Tibial nerve (tissue), 4 donors: ENCODE measurements around the gene RXFP3. TPM values are rescaled to one million over a fixed set of nuclear protein-coding genes. Genes with fewer than 3 reads are reported as not detected.

Experiments used
- DNase-seq, 2 donors: peaks; one replicate each; pipeline ENCODE4 v3.0.0-alpha.2; 2019; ENCODE audit warnings: low spot score in 2 of 2
- H3K27ac ChIP-seq, 4 donors: fragments of 200-600 bp; sonication (generic) in 3 of 4; one replicate each; pipeline ENCODE4 v1.5.1; 2017 to 2019; ENCODE audit warnings: mild to moderate bottlenecking in 1 of 4
- H3K27me3 ChIP-seq, 2 donors: fragments of 200-600 bp; sonication (generic) in 1 of 2; one replicate each; pipeline versions ENCODE4 v1.5.1 to v1.6.0; 2017 to 2019
- H3K36me3 ChIP-seq, 3 donors: fragments of 200-600 bp; sonication (generic); one replicate each; pipeline ENCODE4 v1.5.1; 2018 to 2019
- H3K4me1 ChIP-seq, 4 donors: fragments of 200-600 bp; sonication (generic) in 3 of 4; one replicate each; pipeline ENCODE4 v1.5.1; 2017 to 2019
- H3K4me3 ChIP-seq, 4 donors: fragments of 200-600 bp; sonication (generic) in 3 of 4; one replicate each; pipeline ENCODE4 v1.5.1; 2017 to 2019; ENCODE audit warnings: mild to moderate bottlenecking in 1 of 4, moderate library complexity in 1 of 4
- H3K9me3 ChIP-seq, 4 donors: fragments of 200-600 bp; sonication (generic) in 3 of 4; one replicate each; pipeline ENCODE4 v1.5.1; 2017 to 2019
- CTCF ChIP-seq, 5 experiments: fragments of 200-600 bp in 3 of 5; fragments of 450-650 bp in 2 of 5; sonication (generic) in 3 of 5; IDR thresholded peaks; one replicate each; pipeline ENCODE4 v1.5.1; 2016 to 2019; ENCODE audit warnings: antibody characterized with exemption in 5 of 5, mild to moderate bottlenecking in 3 of 5, moderate library complexity in 2 of 5
- EP300 ChIP-seq, 2 donors: sonication (generic); formaldehyde crosslinking; IDR thresholded peaks; one replicate each; pipeline ENCODE4 v1.6.1; 2017; ENCODE audit warnings: antibody characterized with exemption in 2 of 2, mild to moderate bottlenecking in 1 of 2
- POLR2A ChIP-seq, 2 donors: fragments of 450-650 bp; IDR thresholded peaks; one replicate each; pipeline ENCODE4 v1.6.1; 2017; ENCODE audit warnings: antibody characterized with exemption in 2 of 2, mild to moderate bottlenecking in 2 of 2, moderate library complexity in 2 of 2
- WGBS, 2 donors: methylation state at CpG; one replicate each; pipeline ENCODE4 v1.1.5; 2018; 5-methylcytosine and 5-hydroxymethylcytosine counted together
- total RNA-seq, 4 donors: library from RNA; depleted of rRNA; stranded (reverse); fragments of >200 nt; gene quantifications; one replicate each; pipeline ENCODE4 v1.1.0, GENCODE V29; 2016

Gene RXFP3
- total RNA-seq, 4 donors from 2014 or later = not detected

DNA sequence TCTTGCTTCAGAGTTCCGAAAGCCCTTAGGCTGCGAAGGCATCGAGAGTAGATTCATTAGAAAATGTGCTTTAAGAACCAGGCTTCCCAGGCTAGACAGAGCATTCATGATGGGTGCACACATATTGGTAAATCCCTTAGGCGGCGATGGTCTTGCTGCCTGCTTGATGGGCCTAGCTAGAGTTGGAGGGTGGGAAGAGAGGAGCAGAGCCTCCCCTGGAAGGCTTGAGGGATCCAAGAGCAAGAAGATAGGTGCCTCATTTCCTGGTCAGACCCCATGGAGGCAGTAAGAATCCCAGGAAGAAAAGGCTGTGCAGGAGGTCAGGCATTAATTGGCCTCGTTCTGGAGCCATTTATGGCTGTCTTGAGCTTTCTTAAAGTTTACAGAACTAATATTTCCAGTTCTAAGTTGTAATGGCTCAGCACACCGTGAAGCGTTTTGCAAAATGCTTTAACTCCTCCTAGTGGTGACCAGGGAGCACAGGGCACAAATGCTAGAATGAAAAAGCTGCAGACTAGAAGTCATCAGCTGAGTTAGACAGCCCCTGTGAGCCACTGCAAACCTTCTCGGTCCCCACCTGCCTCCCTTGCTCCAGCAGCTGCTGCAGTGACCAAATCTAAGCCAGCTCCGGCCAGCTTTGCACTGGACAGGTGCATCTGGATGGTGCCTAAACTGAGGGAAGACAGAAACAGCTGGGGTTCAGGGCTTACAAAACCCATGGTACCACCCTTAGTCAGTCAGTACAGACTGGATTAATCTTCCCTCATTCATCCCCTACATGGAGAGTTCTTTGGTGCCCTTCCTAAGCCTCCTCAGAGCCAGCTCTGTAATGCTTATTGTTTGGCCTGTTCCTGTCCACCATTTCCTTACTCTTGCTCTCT lies 33.6 kb downstream of the RXFP3 start:
- no peak for DNase-seq
- Histone ChIP-seq H3K4me3 (no peak overlapping the region), H3K4me1 (no peaks in the 10 kb centered on the region), H3K27ac (no peak overlapping the region), H3K9me3 (no peaks in the 10 kb centered on the region), H3K36me3 (no peaks in the 10 kb centered on the region), H3K27me3 (no peaks in the 10 kb centered on the region)
- no peak for TF ChIP-seq POLR2A (IDR thresholded peaks at IDR 0.05)
- no peak for TF ChIP-seq EP300 (IDR thresholded peaks at IDR 0.05)
- TF ChIP-seq CTCF (IDR thresholded peaks at IDR 0.05) = peak; percentile 24 to 56 (median 45)
- WGBS, 2 donors = 55 to 56% methylated on average over 9 to 10 of the region's 10 CpGs

DNA sequence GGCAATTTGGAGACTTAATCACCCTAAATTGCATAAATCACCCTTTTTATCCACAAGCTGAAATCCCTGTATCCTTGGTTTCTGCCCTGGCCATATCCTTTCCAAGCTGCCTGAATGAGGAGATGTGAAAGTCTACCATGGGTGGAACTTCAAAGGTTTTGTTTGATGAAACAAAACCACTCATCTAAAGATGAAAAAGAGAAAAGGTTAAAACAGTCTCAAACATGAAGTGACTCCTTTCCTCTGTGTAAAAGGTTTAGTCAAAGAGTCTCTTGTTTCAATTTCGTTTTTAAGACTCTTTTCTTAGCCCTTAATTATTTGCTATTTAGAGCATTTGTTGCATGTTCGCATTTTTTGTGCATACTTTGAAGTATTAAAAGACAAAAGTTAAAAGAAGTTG lies 37.1 kb downstream of the RXFP3 start:
- TF ChIP-seq POLR2A (IDR thresholded peaks at IDR 0.05) (no peak), EP300 (IDR thresholded peaks at IDR 0.05) (no peak), CTCF (IDR thresholded peaks at IDR 0.05) (no peak)
- Histone ChIP-seq H3K4me3 (no peak overlapping the region), H3K4me1 (peaks cover 0 to 14% (median 0%) of the 10 kb centered on the region in 4 donors), H3K27ac (no peak overlapping the region), H3K9me3 (no peaks in the 10 kb centered on the region), H3K36me3 (no peaks in the 10 kb centered on the region), H3K27me3 (no peaks in the 10 kb centered on the region)
- 44 to 52% methylated on average over 2 of the region's 2 CpGs for WGBS, 2 donors
- no peak for DNase-seq

DNA sequence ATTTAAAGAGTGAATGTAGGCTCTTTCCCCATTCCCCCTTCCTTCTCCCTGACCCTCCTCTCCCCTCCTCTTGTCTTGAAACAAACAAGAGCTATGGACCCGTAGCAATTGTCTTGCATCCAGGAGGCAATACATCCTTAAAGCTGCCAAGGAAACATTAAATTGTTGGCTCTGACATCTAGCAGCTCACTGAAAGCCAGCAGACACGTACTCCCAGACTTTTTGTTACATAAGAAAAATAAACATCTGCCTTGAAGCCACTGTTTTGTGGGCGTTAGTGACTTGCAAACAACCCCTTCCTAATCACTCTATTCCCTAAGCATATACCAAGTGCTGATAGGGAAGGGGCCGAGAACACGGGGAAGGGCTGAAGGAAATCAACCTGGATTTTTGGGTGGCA lies 39.7 kb downstream of the RXFP3 start:
- H3K4me3 ChIP-seq = no peak overlapping the region
- TF ChIP-seq POLR2A (IDR thresholded peaks at IDR 0.05) (no peak), CTCF (IDR thresholded peaks at IDR 0.05) (no peak)
- H3K9me3 ChIP-seq = no peaks in the 10 kb centered on the region
- no peak overlapping the region for H3K27ac ChIP-seq
- peaks cover 0 to 14% (median 0%) of the 10 kb centered on the region in 4 donors for H3K4me1 ChIP-seq
- no peak for DNase-seq
- no peaks in the 10 kb centered on the region for H3K36me3 ChIP-seq
- WGBS, 2 donors = 34 to 49% methylated on average over 5 of the region's 5 CpGs
- H3K27me3 ChIP-seq = no peaks in the 10 kb centered on the region

GRCh38 chr5:33976307-33976706 lies 40.1 kb downstream of the RXFP3 start:
- no peak for DNase-seq
- H3K4me1 ChIP-seq = peaks cover 0 to 15% (median 0%) of the 10 kb centered on the region in 4 donors
- H3K27me3 ChIP-seq = no peaks in the 10 kb centered on the region
- TF ChIP-seq CTCF (IDR thresholded peaks at IDR 0.05) (no peak), EP300 (IDR thresholded peaks at IDR 0.05) (no peak), POLR2A (IDR thresholded peaks at IDR 0.05) (no peak)
- H3K27ac ChIP-seq = no peak overlapping the region
- H3K36me3 ChIP-seq = no peaks in the 10 kb centered on the region
- H3K4me3 ChIP-seq = no peak overlapping the region
- H3K9me3 ChIP-seq = no peaks in the 10 kb centered on the region
- 57 to 77% methylated on average over 1 of the region's 1 CpG for WGBS, 2 donors

- H3K27me3 ChIP-seq = no peaks in the 10 kb centered on the region
- 82 to 95% methylated on average over 1 of the region's 1 CpG for WGBS, 2 donors
- H3K4me1 ChIP-seq = peaks cover 0 to 20% (median 0%) of the 10 kb centered on the region in 4 donors
- no peak overlapping the region for H3K4me3 ChIP-seq
- no peaks in the 10 kb centered on the region for H3K9me3 ChIP-seq
- TF ChIP-seq POLR2A (IDR thresholded peaks at IDR 0.05) = no peak
- TF ChIP-seq CTCF (IDR thresholded peaks at IDR 0.05) = no peak
- TF ChIP-seq EP300 (IDR thresholded peaks at IDR 0.05) = no peak
- no peak overlapping the region for H3K27ac ChIP-seq
- no peak for DNase-seq
- no peaks in the 10 kb centered on the region for H3K36me3 ChIP-seq
These were observed 42.1 kb downstream of the RXFP3 start for GRCh38 chr5:33978306-33978705.
